Activated CD4-positive, alpha-beta T cell treated with anti-CD3 and anti-CD28 coated beads, Interleukin-2, amount 50 U/mL, for 24 hours (primary cell): Measurements from ENCODE around the gene PBOV1.
"Not testable (repeated sequence)": the region's sequence is repeated elsewhere in the genome, so short reads cannot be mapped to it uniquely, and the experiment has no call there.

Source experiments
- DNase-seq, 2 donors: peaks; one replicate each; pipeline ENCODE4 v3.0.0-alpha.2; 2020; ENCODE audit warnings: low read depth in 1 of 2, low spot score in 1 of 2

Gene PBOV1

DNA sequence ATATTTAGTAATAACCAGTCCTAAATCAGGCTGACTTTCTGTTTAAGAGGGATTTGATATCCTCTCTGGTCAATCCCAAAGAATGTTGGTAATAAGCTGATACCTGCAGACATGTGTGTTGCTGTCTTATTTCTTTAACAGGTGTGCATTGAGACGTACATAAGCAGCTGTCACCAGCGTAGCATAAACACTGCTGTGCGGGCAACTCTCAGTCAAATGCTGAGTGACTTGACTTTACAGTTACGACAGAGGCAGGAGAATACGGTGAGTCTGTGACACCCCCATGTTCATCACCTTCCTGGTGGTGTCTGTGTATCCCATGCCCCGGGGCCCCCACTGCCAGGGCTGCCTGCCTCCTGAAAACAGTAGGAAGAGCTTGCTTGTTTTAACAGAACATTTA lies 20.1 kb upstream of the PBOV1 start:
- DNase-seq, result no peak

DNA sequence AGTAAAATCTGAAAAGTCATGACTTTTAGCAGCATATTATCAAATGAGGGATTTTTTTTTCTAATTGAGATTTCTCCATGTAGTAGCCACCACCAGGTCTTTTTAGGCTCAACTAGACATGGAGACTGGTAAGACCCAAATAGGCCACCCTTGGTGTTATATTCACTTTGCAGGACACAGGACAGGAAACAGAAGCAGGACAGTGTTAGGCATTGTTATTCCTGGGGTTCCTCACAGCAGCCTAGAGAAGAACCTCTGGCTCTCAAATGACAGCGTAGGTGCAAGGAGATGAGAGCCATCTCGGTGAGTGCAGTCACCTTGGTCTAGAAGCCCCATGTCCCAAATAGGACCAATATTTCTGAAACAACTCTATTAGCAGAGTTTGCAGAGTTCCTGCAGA lies 19.2 kb upstream of the PBOV1 start:
- DNase-seq, result no peak

DNA sequence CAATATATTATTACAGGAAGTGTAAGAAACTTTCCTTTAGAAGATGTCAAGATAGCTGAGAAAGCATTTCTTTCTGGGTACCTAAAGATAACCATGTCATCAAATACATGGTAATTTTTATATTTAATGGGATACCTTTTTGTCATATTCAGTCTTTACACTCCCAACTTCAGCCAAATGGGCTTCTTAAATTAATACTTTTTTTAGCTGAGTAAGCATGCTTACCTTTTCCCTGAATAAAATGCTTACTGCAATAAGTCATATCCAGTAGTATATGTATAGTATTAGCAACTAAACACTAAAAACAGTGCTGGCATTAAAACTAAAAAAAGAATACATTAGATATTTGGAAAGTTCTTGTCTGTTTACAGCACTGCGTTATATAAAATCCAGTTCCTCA lies 17.4 kb upstream of the PBOV1 start:
- no peak for DNase-seq

DNA sequence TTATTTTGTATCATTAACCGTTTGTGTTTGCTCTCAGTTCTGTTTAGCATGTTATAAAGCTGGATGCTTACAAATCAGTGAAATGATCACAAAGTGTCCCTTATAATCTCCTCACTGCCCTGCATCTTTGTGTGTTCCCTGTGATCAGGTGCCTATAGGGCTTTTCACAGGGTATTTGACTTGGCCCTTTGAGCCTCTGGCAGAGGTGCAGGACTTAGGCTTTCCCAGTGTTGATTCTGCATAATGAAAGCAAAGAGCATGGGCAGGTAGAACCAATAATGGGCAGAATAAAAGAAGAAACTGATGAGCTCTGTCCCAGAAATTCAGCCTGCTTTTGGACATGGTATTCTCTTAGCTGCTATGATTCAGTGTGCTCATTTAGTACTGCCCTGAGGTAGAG lies 16.9 kb upstream of the PBOV1 start:
- no peak for DNase-seq

DNA sequence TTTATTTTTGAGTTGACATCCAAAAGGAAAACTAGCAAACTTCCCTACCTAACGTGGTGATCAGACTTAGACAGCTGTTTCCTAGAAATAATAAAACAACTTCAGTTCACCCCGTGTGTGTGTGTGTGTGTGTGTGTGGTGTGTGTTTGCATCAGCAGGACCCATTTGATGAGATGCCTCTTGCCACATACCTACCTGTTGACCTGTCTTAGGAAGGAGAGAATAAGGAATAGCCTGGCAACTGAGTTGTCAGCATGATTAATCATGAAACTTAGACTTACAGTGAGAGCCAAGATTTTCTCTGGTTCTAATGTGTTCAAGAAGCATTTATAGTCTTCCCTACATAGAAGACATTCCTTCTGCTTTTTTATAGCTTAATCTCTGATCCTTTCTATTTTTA lies 16.1 kb upstream of the PBOV1 start:
- DNase-seq, result no peak

DNA sequence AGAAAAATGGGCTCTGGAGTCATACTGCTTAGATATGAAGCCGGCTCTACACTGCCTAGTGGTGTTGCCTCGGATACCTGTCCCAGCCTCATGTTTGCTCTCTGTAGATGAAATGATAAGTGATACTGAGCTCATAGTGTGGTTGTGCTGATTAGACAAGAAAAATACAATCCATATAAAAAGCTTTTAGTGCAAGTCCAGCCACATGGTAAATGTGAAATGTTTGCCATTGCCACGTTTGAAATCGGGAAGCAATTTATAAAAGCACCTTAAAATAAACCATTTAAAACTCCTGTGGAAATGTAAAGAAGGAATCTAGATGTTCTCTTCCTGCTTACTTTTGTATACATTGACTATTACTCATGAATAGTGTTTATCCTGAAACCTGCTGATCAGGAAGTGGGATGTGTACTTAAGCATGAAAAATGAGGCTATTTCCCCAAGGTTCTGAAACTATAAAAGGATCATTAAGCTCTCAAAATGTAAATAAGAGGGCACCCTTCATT lies 13.1 kb upstream of the PBOV1 start:
- no peak for DNase-seq

DNA sequence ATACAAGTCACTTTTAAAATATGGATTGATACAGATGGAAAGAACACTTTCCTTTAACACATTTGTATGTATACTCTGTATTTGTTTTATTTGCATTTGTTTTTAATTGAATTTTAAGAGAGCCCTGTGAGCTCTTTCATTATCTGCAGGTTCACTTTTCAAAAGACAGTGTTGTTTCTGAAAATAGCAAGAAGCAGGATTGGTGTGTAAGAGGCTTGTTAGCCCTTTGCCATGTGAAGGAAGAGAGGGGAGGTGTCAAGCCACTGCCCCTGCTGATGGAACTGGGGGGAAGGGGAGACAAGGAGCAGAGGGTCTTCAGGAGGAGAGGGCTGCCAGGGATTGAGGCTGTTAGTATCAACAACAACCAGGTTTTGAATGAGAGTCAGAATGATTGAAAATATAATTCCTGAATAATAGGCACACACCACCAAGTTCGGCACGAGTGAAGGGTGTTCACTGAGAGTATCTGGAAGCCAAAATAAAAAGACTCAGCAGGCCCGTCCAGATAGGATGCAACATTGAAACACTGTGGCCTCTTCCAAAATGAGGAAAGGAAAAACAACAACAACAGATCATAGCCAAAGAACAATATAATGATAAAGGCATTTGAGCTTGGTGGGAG lies 12.6 kb upstream of the PBOV1 start:
- DNase-seq, result no peak

DNA sequence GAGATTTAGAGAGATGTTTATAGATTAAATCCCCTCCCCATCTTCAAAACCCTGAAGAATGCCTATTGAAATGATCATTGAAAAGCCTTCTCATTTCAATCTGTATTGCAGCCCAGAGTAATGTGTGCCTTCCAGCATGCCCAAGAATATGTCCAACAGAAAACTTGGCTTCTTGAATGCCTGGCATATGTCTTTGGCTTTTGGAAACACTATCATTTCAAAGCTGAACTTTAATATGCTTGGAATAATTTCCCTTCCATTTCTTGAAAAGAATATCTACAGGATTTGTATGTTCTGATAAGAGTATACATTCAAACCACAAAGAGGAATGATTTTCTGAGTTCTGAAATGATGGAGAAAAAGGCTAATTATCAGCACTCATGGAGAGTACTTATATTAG lies 11.9 kb upstream of the PBOV1 start:
- DNase-seq, result no peak

DNA sequence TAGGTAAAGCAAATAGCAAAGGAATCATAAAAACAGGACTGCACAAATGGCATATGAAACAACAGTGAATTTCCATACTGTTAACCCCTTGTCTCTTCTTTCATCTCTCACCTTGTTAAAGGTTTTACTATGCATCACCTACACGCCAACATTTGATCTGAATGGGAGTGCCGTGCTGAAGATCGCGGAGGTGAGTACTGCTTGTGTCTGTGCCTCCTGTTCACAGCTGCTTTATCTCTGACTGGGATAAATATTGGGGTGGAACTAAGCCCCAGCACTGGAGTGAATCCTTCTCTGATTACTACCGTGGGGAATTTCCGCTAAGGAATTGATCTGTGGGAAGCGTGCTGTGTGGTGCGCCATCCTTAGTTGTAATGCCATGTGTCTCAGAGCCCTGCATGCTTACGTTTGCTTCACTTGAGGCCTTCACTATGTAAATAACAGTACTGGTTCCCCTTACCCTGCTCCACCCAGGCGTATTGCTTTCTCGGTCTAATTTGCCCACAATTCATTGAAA lies 11.4 kb upstream of the PBOV1 start:
- no peak for DNase-seq

DNA sequence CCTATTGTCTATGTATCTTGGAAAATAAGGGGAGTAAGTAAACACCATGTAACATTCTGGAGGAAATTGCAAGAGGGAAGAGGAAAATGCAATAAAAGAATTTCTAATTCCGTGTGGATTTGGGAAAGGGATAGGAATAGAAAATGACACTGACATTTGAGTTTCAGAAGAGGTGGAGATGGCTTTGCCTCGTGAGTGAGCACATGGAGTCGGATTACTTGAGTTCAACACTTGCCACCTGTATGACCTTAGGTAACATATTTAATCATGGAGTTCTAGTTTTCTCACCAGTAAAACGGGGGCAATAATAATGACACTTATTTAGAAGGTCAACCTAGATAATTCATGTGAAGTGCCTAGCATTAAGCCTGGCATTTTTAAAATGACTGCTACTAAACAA lies 10.8 kb upstream of the PBOV1 start:
- no peak for DNase-seq

DNA sequence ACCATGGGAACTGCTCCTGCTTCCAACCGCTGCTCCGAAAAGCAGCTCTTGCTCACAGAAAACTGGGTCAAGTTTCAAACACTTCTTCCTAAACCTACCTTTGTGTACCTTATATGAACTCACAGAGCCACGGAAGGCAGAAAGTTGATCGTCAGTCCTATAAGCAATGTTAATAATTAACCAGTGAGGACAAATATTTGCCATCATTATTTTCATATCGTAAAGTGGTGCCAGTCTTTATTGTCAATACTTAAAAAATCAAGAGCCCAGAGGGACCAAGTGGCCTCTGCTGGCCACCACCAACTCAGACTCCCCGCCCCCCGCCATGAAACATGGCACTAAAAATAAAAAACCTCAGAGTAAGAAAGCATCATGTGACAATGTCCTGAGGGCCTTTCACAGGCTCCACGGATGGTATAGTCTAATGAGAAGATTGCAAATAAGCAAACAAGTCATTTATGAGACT lies 9.1 kb upstream of the PBOV1 start:
- no peak for DNase-seq

DNA sequence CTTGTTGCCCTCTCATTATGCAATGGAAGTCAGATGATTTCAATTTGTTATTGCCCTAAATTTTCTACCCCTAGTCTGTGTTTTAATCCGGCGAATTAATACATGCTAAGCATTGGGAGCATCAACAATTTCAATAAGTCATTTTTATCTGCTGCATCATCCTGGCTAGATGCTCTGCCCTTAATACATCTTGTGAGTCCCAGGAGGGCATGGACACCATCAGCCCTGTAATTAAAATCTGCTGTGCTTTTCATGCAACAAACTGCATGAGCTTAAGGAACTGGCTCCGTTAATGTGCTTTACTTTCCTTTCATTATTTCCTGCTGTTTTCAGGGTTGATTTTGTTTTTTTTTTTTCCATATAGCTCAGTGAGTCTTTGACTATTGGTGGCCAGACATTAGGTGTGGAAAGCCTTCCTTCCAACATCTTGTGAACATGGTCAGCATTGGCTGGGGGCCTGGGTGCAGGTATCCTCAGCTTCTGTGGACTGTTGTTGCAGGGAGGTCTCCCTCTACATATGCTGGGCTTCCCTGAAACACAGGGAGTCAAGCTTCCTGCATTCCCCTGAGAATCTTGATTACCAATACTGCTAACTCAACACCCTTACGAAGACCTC lies 8.5 kb upstream of the PBOV1 start:
- DNase-seq, result no peak

DNA sequence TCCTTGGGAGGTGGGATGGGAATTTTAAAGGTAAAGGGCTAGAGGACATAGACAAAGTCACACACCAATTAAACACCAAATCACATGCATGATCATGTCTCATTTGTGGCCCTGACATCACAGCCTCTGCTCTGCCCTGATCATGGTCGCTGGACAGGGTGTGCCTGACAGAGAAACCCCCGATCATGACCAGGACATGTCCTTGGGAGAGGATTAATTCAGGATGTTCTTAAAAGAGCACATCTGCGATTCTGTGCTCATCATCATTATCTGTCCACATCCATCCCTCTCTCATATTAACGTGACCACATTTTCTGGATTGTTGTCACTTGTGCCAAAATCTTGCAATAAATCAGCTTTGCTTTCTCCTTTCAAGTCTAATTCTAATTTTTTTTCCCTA lies 7.7 kb upstream of the PBOV1 start:
- DNase-seq, result no peak

DNA sequence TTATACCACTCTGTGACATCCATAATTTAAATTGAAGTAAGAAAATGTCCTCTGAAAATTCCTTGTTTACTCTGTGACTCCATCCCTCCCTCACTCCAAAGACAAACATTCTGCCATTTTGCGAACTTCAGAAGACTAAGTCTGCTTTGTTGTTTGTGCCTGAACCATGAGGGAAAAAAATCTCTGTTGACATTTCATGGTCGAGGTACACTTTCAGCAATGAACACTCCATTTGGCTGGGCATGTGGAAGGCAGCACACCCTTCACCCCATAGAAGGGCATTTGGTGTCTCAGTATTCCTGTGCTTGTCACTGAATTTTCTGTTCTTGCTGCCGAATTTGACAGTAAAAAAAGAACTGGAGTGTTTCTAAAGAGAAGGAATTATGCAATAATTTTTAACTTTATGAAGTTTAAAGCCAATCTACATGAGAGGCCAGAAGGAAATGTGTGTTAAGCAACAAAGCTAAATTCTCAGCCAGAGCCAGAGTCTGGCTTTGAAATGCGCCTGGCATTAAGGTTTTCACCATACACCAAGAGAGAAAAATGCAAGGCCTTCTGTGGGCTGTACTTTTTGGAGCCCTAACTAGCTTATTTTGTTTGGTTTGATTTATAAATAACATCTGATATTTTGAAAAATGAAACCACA lies 4.7 kb upstream of the PBOV1 start:
- DNase-seq, result no peak

DNA sequence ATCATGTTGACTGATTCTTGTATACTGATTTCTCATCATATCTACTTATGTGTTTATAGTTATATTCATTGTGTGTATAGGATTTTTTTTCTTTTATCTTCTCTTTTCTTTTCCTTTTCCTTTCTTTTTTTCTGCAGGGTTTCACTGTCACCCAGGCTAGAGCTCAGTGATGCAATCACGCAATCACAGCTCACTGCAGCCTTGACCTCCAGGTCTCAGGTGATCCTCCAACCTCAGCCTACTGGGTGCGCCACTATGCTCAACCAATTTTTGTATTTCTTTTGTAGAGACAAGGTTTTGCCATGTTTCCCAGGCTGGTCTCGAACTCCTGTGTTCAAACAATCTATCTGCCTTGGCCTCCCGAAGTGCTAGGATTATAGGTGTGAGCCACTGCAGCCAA lies 1.6 kb upstream of the PBOV1 start:
- DNase-seq, result no peak

DNA sequence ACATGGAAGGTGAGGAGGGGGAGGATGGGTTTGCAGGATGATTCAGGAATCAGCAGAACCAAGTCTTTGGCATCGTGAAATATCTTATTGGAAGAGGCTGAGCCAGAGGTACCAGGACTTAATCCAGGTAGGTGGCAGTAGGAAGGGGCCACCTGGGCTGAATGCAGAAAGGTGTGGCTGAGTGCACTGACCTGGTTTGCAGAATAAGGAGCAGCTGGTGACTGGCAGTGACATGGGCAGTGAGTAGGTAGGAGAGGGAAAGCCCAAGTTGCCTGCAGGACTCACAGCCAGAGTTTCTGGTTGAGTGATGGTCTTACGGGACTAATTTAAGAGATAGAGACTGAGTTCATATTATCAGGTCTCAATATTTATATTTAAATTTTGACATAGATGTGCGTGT lies 1.1 kb upstream of the PBOV1 start:
- DNase-seq, result no peak

DNA sequence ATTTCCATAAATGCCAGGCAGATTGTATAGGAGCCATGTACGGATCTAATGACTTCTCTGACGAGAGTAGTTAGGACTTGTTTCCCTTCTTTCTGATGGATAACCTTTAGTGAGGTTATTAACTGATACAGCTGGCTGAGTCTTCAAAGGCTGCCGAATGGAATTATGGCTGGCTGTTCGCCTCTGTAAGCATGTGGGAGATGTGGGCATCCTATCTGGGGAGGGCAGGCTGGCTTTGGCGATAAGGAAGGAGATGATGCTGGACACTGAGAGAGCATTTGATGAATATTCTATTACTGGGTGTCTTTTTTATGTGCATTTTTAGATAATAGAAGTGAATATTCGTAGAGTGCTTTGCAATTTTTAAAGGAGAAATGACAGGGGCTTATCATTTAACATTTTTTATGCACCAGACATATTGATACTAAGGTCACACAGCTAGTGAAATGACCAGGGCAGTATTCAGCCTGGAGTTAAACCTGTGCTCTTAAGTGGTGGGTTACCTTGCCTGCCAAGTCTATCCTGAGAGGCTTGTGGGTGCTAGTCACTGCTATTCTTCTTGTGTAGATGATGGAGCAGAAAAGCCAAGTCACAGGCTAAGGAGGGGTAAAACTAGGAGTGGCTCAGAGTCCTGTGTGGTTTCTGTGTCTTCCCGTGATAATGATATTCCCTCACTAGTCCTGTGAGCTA lies 3.1 kb downstream of the PBOV1 start:
- no peak for DNase-seq

DNA sequence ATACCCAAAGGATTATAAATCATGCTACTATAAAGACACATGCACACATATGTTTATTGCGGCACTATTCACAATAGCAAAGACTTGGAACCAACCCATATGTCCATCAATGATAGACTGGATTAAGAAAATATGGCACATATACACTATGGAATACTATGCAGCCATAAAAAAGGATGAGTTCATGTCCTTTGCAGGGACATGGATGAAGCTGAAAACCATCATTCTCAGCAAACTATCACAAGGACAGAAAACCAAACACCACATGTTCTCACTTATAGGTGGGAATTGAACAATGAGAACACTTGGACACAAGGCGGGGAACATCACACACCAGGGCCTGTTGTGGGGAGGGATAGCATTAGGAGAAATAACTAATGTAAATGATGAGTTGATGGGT lies 5.8 kb downstream of the PBOV1 start:
- not testable (repeated sequence) for DNase-seq

DNA sequence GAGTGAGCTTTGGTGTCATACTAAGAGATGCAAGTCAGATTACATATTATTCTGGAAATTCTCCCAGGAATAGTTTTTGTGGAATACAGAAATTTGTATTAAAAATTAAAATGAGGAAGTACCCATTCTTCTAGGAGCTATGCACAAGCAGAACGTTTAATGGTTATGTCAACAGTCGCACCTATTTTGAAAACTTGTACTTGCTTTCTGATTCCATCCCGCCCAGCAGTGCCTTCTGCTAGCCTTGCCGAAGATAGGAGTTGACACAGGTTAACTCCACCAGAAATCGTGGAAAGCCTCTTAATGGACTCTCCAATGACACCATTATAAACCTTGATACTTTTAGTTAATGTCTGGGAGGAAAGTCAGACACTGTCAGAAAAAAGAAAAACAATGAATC lies 6.7 kb downstream of the PBOV1 start:
- no peak for DNase-seq

DNA sequence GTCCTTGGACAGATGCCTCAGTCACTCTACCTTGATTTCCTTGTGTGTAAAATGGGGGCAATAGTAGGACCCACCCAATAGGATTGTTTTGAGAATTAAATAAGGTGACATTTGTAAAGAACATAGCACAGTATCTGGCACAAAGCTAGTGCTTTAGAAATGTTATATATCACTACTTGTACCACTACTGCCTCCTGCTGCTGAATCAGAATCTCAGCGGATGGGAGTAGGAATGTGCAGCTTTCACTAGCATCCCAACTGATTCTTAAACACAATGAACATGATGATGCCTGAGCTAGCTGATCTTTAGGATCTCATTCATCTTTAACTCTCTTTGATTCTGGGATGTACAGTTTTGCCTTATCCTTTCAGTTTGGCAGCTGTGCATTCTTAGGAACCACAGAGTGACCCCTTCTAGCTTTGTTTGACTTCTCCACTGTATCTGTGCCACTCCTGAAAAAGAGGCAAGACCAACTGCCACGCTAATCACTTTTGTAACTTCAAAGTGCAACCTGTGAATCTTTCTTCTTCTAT lies 7.2 kb downstream of the PBOV1 start:
- no peak for DNase-seq

DNA sequence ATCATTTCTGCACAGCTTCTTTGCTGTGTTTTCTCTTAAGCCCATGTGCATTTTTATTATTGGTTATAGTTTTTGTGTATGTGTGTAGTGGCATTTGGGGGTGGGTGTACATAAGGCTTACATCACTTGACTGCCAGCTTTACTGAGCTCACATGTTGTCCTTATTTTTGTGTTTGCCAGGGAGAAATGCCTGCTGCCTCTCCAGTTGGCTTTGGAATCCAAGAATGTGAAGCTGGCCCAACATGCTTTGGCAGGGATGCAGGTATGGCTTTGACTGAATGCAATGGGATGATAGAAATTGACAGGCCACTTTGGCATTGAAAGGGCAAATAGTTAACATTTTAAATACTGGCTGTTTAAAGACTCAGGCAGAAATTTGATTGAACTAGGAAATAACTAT lies 11.4 kb downstream of the PBOV1 start:
- DNase-seq, result no peak
